Cerebellar cortex (tissue), 1 donor: ENCODE results near the gene PPOX.

Experiments
- DNase-seq: peaks from one replicate; pipeline ENCODE4 v3.0.0-alpha.2; 2015; ENCODE audit warnings: low spot score

The PPOX gene

GRCh38 chr1:161153682-161154337 is 12.4 kb upstream of the PPOX start, which contains the start of gene UFC1:
Gene UFC1 (plus strand): TSS chr1:161153978. CDS start chr1:161153998, 20 bp downstream.
- peak; percentile 93 for DNase-seq

GRCh38 chr1:161157867-161158266 is 8.4 kb upstream of the PPOX start:
- no peak for DNase-seq

GRCh38 chr1:161158316-161159010 is 7.8 kb upstream of the PPOX start:
- DNase-seq = no peak

- peak; percentile 93 for DNase-seq
Measured at GRCh38 chr1:161159087-161159912, 6.9 kb upstream of the PPOX start, which contains the start of gene USP21. Gene USP21 (plus strand): TSS chr1:161159500. CDS start chr1:161160641, 1,141 bp downstream.

GRCh38 chr1:161159913-161160243 is 6.3 kb upstream of the PPOX start:
- DNase-seq = no peak

GRCh38 chr1:161160671-161161145 is 5.5 kb upstream of the PPOX start:
- DNase-seq = no peak

- no peak for DNase-seq
Measured at GRCh38 chr1:161161652-161162051, 4.6 kb upstream of the PPOX start.

GRCh38 chr1:161162052-161162451 is 4.2 kb upstream of the PPOX start:
- no peak for DNase-seq

GRCh38 chr1:161162806-161163205 is 3.4 kb upstream of the PPOX start:
- no peak for DNase-seq

GRCh38 chr1:161163793-161164192 is 2.4 kb upstream of the PPOX start:
- DNase-seq = no peak

- DNase-seq = no peak
Measured at GRCh38 chr1:161164901-161165610, 1.2 kb upstream of the PPOX start.

- DNase-seq = no peak
Measured at GRCh38 chr1:161166669-161167548, 683 bp downstream of the PPOX start.

- DNase-seq = no peak
Measured at GRCh38 chr1:161168906-161169305, 2.7 kb downstream of the PPOX start.

- DNase-seq = no peak
Measured at GRCh38 chr1:161171191-161171590, 5.0 kb downstream of the PPOX start.

- no peak for DNase-seq
Measured at GRCh38 chr1:161171696-161172095, 5.5 kb downstream of the PPOX start.

GRCh38 chr1:161172349-161172748 is 6.1 kb downstream of the PPOX start:
- DNase-seq = no peak

GRCh38 chr1:161172776-161173376 is 6.7 kb downstream of the PPOX start:
- DNase-seq = no peak

GRCh38 chr1:161173711-161174110 is 7.5 kb downstream of the PPOX start:
- no peak for DNase-seq

- DNase-seq = no peak
Measured at GRCh38 chr1:161174911-161175310, 8.7 kb downstream of the PPOX start.

GRCh38 chr1:161175771-161176453 is 9.7 kb downstream of the PPOX start:
- no peak for DNase-seq
